ENCODE data around the gene LCP1. TPM values are rescaled to one million over a fixed set of nuclear protein-coding genes. Genes with fewer than 3 reads are reported as not detected.

The LCP1 gene
- total RNA-seq, 4 donors from 2014 or later, result 17.3 to 34.8 (median 24.7) TPM

GRCh38 chr13:46173656-46174055, 8.3 kb downstream of the LCP1 start:
- H3K4me1 ChIP-seq, result no peaks in the 10 kb centered on the region
- H3K27me3 ChIP-seq, result no peaks in the 10 kb centered on the region
- TF ChIP-seq CTCF (IDR thresholded peaks at IDR 0.05), result no peak
- no peak for TF ChIP-seq POLR2A (IDR thresholded peaks at IDR 0.05)
- no peak for DNase-seq
- H3K27ac ChIP-seq, result no peak overlapping the region
- H3K4me3 ChIP-seq, result no peak overlapping the region
- intact Hi-C loops (cut with DNase I; ENCODE audit: low total_unique reads), result no loop called here
- no peaks in the 10 kb centered on the region for H3K36me3 ChIP-seq
- no peaks in the 10 kb centered on the region for H3K9me3 ChIP-seq

GRCh38 chr13:46172531-46172991, 9.4 kb downstream of the LCP1 start:
- H3K36me3 ChIP-seq, result no peaks in the 10 kb centered on the region
- H3K4me3 ChIP-seq, result no peak overlapping the region
- no peaks in the 10 kb centered on the region for H3K27me3 ChIP-seq
- H3K27ac ChIP-seq, result no peak overlapping the region
- TF ChIP-seq CTCF (IDR thresholded peaks at IDR 0.05), result no peak
- no peak for TF ChIP-seq POLR2A (IDR thresholded peaks at IDR 0.05)
- DNase-seq, result no peak
- H3K9me3 ChIP-seq, result no peaks in the 10 kb centered on the region
- intact Hi-C loops (cut with DNase I; ENCODE audit: low total_unique reads), result no loop called here
- no peaks in the 10 kb centered on the region for H3K4me1 ChIP-seq

- no peak for TF ChIP-seq CTCF (IDR thresholded peaks at IDR 0.05)
- TF ChIP-seq POLR2A (IDR thresholded peaks at IDR 0.05), result no peak
- Histone ChIP-seq H3K9me3 (no peaks in the 10 kb centered on the region), H3K27me3 (no peaks in the 10 kb centered on the region), H3K4me1 (no peaks in the 10 kb centered on the region), H3K4me3 (no peak overlapping the region), H3K36me3 (no peaks in the 10 kb centered on the region), H3K27ac (no peak overlapping the region)
- no peak for DNase-seq
- intact Hi-C loops (cut with DNase I; ENCODE audit: low total_unique reads), result no loop called here
Measured at GRCh38 chr13:46171739-46172138, 10.2 kb downstream of the LCP1 start.

DNA sequence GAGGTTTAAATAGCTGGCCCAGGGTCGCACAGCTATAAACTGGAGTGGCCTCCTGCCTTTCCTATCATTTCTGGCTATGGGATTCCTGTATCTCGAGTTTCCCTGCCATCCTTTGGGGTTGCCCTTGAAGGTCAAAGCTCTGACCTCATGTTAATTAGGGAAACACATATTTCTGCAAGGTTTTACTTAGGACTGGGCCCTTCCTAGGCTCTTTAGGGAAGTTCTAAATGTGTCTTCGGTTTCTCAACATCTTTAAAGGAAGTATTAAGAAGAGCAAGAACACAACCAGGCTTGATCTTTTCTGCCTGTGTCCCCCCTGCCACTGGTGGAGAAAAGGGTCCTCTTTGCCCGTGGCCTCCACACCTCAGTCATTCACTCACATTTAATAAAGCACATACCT, 10.8 kb downstream of the LCP1 start:
- H3K4me1 ChIP-seq, result no peaks in the 10 kb centered on the region
- no peaks in the 10 kb centered on the region for H3K27me3 ChIP-seq
- intact Hi-C loops (cut with DNase I; ENCODE audit: low total_unique reads), result no loop called here
- no peaks in the 10 kb centered on the region for H3K9me3 ChIP-seq
- no peaks in the 10 kb centered on the region for H3K36me3 ChIP-seq
- no peak overlapping the region for H3K4me3 ChIP-seq
- no peak for TF ChIP-seq POLR2A (IDR thresholded peaks at IDR 0.05)
- no peak for TF ChIP-seq CTCF (IDR thresholded peaks at IDR 0.05)
- DNase-seq, result no peak
- H3K27ac ChIP-seq, result no peak overlapping the region

DNA sequence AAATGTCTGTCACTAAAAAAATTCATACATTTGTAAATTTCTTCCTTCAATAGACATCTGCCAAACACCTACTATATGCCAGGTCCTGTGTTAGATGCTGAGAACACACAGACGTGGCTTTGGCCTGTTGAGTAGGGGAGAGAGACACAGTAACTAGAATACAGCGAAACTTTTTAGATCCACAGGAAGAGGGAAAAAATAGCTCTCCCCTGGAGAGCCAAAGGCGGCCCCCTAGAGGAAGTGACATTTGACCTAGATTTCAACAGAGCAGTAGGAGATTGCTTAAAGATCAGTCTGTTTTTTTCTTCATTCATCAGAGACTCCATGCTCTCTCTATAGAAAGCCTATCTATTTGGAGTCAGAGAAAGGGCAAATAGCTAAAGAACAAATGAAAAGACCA, 11.3 kb downstream of the LCP1 start:
- DNase-seq, result no peak
- H3K27me3 ChIP-seq, result no peaks in the 10 kb centered on the region
- H3K27ac ChIP-seq, result no peak overlapping the region
- no peaks in the 10 kb centered on the region for H3K36me3 ChIP-seq
- H3K9me3 ChIP-seq, result no peaks in the 10 kb centered on the region
- intact Hi-C loops (cut with DNase I; ENCODE audit: low total_unique reads), result no loop called here
- no peaks in the 10 kb centered on the region for H3K4me1 ChIP-seq
- TF ChIP-seq CTCF (IDR thresholded peaks at IDR 0.05) (no peak), POLR2A (IDR thresholded peaks at IDR 0.05) (no peak)
- H3K4me3 ChIP-seq, result no peak overlapping the region

Data from uterus (tissue), 4 donors.